Choroid plexus epithelial cell (primary cell): ENCODE measurements around the gene KRTAP20-3.

ENCODE experiments used
- DNase-seq: peaks from one replicate; pipeline ENCODE4 v3.0.0-alpha.2; 2010; ENCODE audit warnings: low read depth
- H3K4me3 ChIP-seq: 2 replicates; pipeline ENCODE4 v1.5.1; 2011; ENCODE audit warnings: low read depth, mild to moderate bottlenecking, control low read depth, low read length, moderate library complexity
- TF ChIP-seq, protein P1 (sequence below): conservative IDR thresholded peaks from 2 replicates; pipeline ENCODE4 v1.5.1; 2011; ENCODE audit warnings: low read depth, mild to moderate bottlenecking, control low read depth, inconsistent platforms, low read length, moderate library complexity

Gene KRTAP20-3

GRCh38 chr21:30676737-30677136, 34.1 kb downstream of the KRTAP20-3 start:
- DNase-seq = no peak
- TF ChIP-seq, protein P1, sequence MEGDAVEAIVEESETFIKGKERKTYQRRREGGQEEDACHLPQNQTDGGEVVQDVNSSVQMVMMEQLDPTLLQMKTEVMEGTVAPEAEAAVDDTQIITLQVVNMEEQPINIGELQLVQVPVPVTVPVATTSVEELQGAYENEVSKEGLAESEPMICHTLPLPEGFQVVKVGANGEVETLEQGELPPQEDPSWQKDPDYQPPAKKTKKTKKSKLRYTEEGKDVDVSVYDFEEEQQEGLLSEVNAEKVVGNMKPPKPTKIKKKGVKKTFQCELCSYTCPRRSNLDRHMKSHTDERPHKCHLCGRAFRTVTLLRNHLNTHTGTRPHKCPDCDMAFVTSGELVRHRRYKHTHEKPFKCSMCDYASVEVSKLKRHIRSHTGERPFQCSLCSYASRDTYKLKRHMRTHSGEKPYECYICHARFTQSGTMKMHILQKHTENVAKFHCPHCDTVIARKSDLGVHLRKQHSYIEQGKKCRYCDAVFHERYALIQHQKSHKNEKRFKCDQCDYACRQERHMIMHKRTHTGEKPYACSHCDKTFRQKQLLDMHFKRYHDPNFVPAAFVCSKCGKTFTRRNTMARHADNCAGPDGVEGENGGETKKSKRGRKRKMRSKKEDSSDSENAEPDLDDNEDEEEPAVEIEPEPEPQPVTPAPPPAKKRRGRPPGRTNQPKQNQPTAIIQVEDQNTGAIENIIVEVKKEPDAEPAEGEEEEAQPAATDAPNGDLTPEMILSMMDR = no peak
- H3K4me3 ChIP-seq = no peak overlapping the region

- TF ChIP-seq, protein P1 = no peak
- no peak overlapping the region for H3K4me3 ChIP-seq
- DNase-seq = no peak
Measured at GRCh38 chr21:30680586-30680985, 37.9 kb downstream of the KRTAP20-3 start.

GRCh38 chr21:30684506-30684905, 41.8 kb downstream of the KRTAP20-3 start:
- TF ChIP-seq, protein P1 = no peak
- no peak overlapping the region for H3K4me3 ChIP-seq
- DNase-seq = no peak

GRCh38 chr21:30689822-30690221, 47.2 kb downstream of the KRTAP20-3 start:
- DNase-seq = no peak
- H3K4me3 ChIP-seq = no peak overlapping the region
- TF ChIP-seq, protein P1 = no peak
